ENCODE results near the gene USP49.
"Not testable (repeated sequence)": the region's sequence is repeated elsewhere in the genome, so short reads cannot be mapped to it uniquely, and the experiment has no call there.

Gene USP49

DNA sequence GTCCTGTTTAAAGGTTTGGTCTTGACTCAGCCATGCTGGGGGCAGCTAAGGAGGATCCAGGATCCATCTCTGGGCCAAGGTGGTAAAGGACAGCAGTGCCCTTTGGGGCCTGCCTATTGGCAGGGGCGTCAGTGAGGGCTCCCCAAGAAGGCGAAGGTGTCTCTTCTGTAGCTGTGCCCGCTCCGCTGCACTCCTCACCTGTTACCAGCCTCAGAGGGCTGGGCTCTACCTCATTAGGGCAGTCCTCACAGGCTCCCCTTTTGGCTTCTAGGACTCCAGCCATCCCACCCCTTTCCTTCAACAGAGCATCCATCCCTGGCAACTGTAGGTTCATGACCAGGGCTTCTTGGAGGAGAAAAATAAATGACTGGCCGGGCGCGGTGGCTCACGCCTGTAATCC lies 125.8 kb downstream of the USP49 start:
- no peaks in the 10 kb centered on the region for H3K4me1 ChIP-seq (ENCODE audit: insufficient read depth, low read length)
- TF ChIP-seq, protein P1, sequence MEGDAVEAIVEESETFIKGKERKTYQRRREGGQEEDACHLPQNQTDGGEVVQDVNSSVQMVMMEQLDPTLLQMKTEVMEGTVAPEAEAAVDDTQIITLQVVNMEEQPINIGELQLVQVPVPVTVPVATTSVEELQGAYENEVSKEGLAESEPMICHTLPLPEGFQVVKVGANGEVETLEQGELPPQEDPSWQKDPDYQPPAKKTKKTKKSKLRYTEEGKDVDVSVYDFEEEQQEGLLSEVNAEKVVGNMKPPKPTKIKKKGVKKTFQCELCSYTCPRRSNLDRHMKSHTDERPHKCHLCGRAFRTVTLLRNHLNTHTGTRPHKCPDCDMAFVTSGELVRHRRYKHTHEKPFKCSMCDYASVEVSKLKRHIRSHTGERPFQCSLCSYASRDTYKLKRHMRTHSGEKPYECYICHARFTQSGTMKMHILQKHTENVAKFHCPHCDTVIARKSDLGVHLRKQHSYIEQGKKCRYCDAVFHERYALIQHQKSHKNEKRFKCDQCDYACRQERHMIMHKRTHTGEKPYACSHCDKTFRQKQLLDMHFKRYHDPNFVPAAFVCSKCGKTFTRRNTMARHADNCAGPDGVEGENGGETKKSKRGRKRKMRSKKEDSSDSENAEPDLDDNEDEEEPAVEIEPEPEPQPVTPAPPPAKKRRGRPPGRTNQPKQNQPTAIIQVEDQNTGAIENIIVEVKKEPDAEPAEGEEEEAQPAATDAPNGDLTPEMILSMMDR (IDR thresholded peaks at IDR 0.05; ENCODE audit: borderline replicate concordance, extremely low read depth, low read length, poor library complexity, severe bottlenecking): no peak
- TF ChIP-seq EZH2 (IDR thresholded peaks at IDR 0.05; ENCODE audit: borderline replicate concordance, low read depth, low read length, severe bottlenecking): no peak
- no peak overlapping the region for H2AFZ ChIP-seq (ENCODE audit: low read depth, low read length)
- no peak overlapping the region for H3K4me3 ChIP-seq (ENCODE audit: low read depth in 1 of 2, low read length in 2 of 2)
- H4K20me1 ChIP-seq (ENCODE audit: insufficient read depth, low read length): no peaks in the 10 kb centered on the region
- ATAC-seq (ENCODE audit: insufficient read depth, low read depth) (no peak), DNase-seq (no peak)
- H3K4me2 ChIP-seq (ENCODE audit: insufficient read depth, low read length): no peak overlapping the region
- H3K79me2 ChIP-seq (ENCODE audit: insufficient read depth, low read length): no peaks in the 10 kb centered on the region
- no peaks in the 10 kb centered on the region for H3K27me3 ChIP-seq (ENCODE audit: insufficient read depth, low read length, poor library complexity)
- no peak overlapping the region for H3K27ac ChIP-seq (ENCODE audit: low read length)
- H3K9me3 ChIP-seq (ENCODE audit: insufficient read depth, low read length, severe bottlenecking): no peaks in the 10 kb centered on the region
- H3K9ac ChIP-seq (ENCODE audit: low read depth, low read length): no peak overlapping the region
- H3K36me3 ChIP-seq (ENCODE audit: insufficient read depth, low read length): peaks cover 29% of the 10 kb centered on the region

DNA sequence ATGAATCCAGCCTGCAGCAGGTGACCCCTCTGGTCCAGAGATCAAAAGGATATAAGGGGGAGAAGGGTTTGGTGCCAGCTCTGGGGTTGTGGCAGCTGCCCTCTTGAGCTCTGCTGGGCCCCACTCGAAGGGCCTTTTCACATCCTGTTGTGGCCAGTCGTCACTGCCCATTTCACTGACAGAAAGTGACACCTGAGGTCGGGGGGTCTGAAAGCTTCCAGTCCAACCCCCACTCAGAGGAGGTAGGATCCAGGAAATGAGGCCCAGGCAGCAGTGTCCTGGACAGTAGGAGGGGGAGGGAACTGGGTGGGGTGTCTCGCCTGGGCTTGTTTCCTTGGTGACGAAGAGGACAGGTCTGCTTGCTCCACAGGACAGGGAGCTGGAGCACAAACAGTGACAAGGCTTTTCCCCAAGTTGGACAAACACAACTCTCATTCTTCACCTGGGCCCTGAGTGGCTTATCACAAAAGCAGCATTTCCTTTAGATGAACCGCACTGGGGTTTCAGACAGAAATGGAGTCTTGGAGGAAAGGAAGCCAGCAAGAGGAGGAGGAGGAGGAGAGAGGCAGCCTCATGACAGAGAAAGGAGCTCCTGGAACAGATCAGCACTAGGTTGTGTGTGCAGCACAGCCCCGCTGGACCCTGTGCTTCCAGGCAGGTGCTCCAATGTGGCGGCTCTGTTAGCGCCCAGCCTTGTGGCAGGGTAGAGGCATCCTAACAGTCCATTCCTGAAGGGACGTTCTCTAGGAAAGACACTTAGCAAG lies 126.4 kb downstream of the USP49 start:
- ATAC-seq (ENCODE audit: insufficient read depth, low read depth): no peak; the same call in 2 of the 3 replicates

DNA sequence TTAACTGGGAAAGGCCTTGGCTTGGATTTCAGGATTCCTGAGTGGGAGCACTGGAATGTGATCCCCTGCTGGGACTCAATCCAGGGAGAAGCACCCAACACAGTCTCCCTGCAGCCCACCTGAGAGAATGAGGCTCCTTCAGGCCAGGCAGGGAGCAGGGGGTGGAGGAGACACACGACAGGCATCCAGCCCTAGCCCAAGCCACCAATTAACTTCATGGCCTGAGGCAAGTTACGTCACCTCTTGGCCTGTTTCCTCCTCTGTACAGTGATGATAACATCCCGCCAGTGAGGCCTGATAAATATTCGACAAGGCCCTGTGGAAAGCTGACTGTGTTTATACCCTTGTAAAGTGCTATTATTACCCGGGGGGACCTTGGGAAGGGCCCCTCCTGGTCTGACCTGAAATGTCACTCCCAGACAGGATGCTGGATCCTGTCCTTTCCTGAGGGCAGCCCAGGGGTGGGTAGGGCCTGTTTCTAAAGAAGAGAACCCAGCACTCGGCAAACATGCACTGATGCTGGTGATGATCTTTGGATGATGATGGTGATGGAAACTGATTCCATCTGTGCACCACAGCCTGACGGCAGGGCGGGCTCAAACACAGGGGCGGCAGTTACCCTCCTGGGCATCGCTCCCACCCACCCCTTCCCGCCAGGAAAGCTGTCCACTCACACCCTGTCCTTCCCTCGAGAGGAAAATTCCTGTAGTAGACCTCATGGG lies 127.9 kb downstream of the USP49 start:
- H3K27ac ChIP-seq (ENCODE audit: low read length): no peak overlapping the region
- no peaks in the 10 kb centered on the region for H3K9me3 ChIP-seq (ENCODE audit: insufficient read depth, low read length, severe bottlenecking)
- H3K4me2 ChIP-seq (ENCODE audit: insufficient read depth, low read length): no peak overlapping the region
- H3K79me2 ChIP-seq (ENCODE audit: insufficient read depth, low read length): no peaks in the 10 kb centered on the region
- TF ChIP-seq, protein P1 (IDR thresholded peaks at IDR 0.05; ENCODE audit: borderline replicate concordance, extremely low read depth, low read length, poor library complexity, severe bottlenecking): no peak
- TF ChIP-seq EZH2 (IDR thresholded peaks at IDR 0.05; ENCODE audit: borderline replicate concordance, low read depth, low read length, severe bottlenecking): no peak
- no peak for ATAC-seq (ENCODE audit: insufficient read depth, low read depth)
- no peak overlapping the region for H2AFZ ChIP-seq (ENCODE audit: low read depth, low read length)
- H3K9ac ChIP-seq (ENCODE audit: low read depth, low read length): no peak overlapping the region
- no peak for DNase-seq
- H3K27me3 ChIP-seq (ENCODE audit: insufficient read depth, low read length, poor library complexity): no peaks in the 10 kb centered on the region
- no peak overlapping the region for H3K4me3 ChIP-seq (ENCODE audit: low read depth in 1 of 2, low read length in 2 of 2)
- peaks cover 19% of the 10 kb centered on the region for H3K36me3 ChIP-seq (ENCODE audit: insufficient read depth, low read length)
- H4K20me1 ChIP-seq (ENCODE audit: insufficient read depth, low read length): no peaks in the 10 kb centered on the region
- no peaks in the 10 kb centered on the region for H3K4me1 ChIP-seq (ENCODE audit: insufficient read depth, low read length)

More for the DNA sequence above, 126.4 kb downstream of the USP49 start:
- no peak for DNase-seq
- no peak overlapping the region for H3K4me3 ChIP-seq (ENCODE audit: low read depth in 1 of 2, low read length in 2 of 2)
- H3K9ac ChIP-seq (ENCODE audit: low read depth, low read length): no peak overlapping the region
- no peaks in the 10 kb centered on the region for H3K9me3 ChIP-seq (ENCODE audit: insufficient read depth, low read length, severe bottlenecking)
- H2AFZ ChIP-seq (ENCODE audit: low read depth, low read length): no peak overlapping the region
- peaks cover 25% of the 10 kb centered on the region for H3K36me3 ChIP-seq (ENCODE audit: insufficient read depth, low read length)
- no peaks in the 10 kb centered on the region for H3K27me3 ChIP-seq (ENCODE audit: insufficient read depth, low read length, poor library complexity)
- no peaks in the 10 kb centered on the region for H3K4me1 ChIP-seq (ENCODE audit: insufficient read depth, low read length)
- H3K79me2 ChIP-seq (ENCODE audit: insufficient read depth, low read length): no peaks in the 10 kb centered on the region
- no peak for TF ChIP-seq EZH2 (IDR thresholded peaks at IDR 0.05; ENCODE audit: borderline replicate concordance, low read depth, low read length, severe bottlenecking)
- TF ChIP-seq, protein P1 (IDR thresholded peaks at IDR 0.05; ENCODE audit: borderline replicate concordance, extremely low read depth, low read length, poor library complexity, severe bottlenecking): no peak
- H3K4me2 ChIP-seq (ENCODE audit: insufficient read depth, low read length): no peak overlapping the region
- no peak overlapping the region for H3K27ac ChIP-seq (ENCODE audit: low read length)
- H4K20me1 ChIP-seq (ENCODE audit: insufficient read depth, low read length): no peaks in the 10 kb centered on the region

DNA sequence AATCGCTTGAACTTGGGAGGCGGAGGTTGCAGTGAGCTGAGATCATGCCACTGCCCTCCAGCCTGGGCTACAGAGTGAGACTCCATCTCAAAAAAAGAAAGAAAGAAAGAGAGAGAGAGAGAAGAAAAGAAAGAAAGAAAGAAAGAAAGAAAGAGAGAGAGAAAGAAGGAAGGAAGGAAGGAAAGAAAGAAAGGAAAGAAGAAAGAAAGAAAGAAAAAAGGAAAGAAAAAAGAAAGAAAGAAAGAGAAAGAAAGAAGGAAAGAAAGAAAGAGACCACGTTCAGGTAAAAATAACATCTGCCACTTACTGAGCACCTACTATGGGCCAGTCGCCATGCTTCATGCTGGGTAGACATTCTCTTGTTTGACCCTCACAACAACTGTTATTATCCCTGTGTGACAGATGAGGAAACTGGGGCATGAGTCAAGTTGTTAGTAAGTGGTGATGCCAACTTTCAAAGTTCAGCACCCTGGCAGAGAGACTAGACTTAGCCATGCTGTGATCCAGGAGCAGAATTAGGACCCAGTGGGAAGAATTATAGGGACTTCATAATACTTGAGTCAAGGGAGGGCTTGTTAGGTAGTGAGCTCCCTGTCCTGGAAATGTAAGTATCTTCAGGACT lies 129.0 kb downstream of the USP49 start:
- ATAC-seq (ENCODE audit: insufficient read depth, low read depth); H3K27me3 ChIP-seq (ENCODE audit: insufficient read depth, low read length, poor library complexity); H3K79me2 ChIP-seq (ENCODE audit: insufficient read depth, low read length); DNase-seq; H3K36me3 ChIP-seq (ENCODE audit: insufficient read depth, low read length); H3K4me3 ChIP-seq (ENCODE audit: low read depth in 1 of 2, low read length in 2 of 2); H3K4me1 ChIP-seq (ENCODE audit: insufficient read depth, low read length); H3K4me2 ChIP-seq (ENCODE audit: insufficient read depth, low read length); H2AFZ ChIP-seq (ENCODE audit: low read depth, low read length); H4K20me1 ChIP-seq (ENCODE audit: insufficient read depth, low read length); H3K9me3 ChIP-seq (ENCODE audit: insufficient read depth, low read length, severe bottlenecking); H3K27ac ChIP-seq (ENCODE audit: low read length); H3K9ac ChIP-seq (ENCODE audit: low read depth, low read length): not testable (repeated sequence)

Measured in DND-41 (cell line).